ENCODE results near the gene TRPM5.

Gene TRPM5

GRCh38 chr11:2437516-2437915 lies 6.8 kb downstream of the TRPM5 start:
- no peak for DNase-seq (ENCODE audit: low read depth in 2 of 2)

DNA sequence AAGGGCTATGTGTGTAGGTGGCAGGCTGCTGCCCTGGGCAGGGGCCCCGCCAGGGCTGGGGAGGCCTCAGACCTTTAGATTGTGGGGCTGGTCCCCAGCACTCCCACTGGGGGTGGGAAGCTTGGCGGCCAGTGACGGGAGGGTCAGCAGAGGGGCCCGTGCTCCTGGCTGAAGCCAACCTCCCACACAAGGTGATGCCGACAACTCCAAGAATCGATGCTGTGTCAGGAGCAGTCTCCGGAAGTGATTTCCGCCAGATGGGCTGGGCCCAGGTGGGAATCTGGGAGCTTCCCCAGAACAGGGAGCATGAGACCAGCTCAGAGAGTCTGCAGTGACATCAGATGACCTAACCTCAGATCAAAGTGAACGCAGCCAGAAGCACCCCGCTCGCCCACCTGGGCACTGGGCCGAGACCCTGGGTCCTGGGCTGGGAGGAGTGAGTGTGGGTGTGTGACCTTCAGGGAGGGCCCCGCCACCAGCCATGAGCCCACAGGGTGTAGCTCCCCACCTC lies 7.7 kb downstream of the TRPM5 start:
- DNase-seq (ENCODE audit: low read depth in 2 of 2) = no peak

DNA sequence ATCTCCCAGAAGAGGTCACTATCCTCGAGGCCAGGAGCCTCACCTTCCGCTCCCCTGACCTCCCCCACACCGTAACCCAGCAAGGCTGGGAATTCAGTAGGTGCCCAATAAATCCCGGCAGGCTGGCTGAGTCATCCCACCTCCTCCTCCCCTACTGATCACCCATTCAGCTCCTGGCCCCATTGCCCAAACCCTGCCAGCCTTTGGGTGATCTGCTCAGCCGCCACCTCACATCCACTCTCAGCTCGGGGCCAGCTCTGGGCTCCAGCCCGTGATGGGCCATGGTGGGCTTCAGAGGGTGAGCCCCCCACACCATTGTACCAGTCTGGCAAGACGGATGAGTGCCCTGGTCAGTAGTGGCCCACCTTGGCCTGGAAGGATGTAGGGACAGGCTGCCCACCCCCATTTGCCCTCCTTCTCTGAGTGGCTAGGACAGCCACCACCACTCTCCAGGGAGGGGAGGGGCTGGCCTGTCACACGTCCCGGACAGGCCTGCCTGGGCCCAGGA lies 8.2 kb downstream of the TRPM5 start:
- no peak for DNase-seq (ENCODE audit: low read depth in 2 of 2)

DNA sequence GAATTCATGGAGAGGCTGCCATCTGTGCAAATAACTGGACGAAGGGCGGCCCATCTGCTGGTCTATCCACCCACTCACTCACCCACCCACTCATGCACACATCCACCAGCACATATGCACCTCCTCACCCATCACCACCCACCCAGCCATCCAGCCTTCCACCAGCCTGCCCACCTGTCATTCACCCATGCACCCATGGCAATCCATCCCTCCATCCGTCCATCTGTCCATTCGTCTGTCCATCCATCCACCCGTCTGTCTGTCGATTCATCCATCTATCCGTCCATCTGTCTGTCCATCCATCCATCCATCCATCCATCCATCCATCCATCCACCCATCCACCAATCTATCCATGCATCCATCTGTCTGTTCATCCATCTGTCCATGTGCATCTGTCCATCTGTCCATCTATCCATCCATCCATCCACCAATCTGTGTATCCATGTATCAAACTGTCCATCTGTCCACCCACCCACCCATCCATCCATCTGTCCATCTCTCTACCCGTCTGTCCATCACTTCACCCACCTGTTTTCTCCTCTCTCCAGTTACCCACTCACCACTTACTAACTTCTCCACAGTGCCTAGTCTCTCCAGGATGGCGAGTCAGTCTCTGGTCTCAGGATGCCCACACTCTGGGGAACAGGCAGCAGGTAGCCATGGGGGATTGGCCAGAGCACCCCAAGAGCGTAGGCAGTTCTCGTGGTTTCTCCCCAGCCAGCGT lies 8.9 kb downstream of the TRPM5 start:
- DNase-seq (ENCODE audit: low read depth in 2 of 2) = no peak

DNA sequence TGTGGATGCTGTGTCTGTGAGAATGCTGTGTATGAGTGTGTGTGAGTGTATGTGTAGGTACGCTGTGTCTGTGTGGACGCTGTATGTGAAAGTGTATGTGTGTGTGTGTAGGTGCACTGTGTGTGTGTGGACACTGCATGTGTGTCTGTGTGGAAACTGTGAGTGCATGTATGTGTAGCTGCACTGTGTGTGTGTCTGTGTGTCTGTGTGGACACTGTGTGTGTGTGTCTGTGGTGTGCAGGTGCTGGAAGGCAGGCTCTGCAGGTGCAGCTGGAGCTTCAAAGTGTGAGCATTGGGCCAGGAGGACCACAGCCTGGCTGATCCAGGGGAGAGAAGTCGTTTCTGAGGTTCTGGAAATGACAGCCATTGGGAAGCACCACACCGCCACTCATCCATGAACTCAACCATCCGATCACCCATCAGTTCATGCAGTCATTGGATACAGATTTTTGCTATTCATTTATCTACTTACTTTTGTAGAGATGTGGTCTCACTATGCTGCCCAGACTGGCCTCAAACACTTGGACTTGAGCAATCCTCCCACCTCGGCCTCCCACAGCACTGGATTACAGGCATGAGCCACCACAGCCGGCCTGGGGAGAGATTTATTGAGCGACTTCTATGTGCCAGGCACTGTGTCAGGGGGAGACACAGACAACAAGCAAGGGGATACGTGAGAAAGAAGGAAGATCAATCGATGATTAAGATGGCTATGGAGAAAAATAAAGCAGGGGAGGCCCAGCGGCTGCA lies 9.6 kb downstream of the TRPM5 start:
- DNase-seq (ENCODE audit: low read depth in 2 of 2) = no peak

DNA sequence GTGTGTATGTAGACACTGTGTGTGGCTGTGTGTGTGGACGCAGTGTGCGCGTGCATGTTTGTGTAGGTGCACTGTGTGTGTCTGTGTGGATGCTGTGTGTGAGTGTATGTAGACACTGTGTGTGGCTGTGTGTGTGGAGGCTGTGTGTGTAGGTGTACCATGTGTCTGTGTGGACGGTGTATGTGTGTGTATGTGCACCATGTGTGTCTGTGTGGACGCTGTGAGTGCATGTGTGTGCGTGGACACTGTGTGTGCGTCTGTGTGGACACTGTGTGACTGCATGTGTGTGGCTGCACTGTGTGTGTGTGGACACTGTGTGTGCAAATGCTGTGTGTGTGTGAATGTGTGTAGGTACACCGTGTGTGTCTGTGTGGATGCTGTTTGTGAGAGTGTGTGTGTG lies 10.3 kb downstream of the TRPM5 start:
- no peak for DNase-seq (ENCODE audit: low read depth in 2 of 2)

DNA sequence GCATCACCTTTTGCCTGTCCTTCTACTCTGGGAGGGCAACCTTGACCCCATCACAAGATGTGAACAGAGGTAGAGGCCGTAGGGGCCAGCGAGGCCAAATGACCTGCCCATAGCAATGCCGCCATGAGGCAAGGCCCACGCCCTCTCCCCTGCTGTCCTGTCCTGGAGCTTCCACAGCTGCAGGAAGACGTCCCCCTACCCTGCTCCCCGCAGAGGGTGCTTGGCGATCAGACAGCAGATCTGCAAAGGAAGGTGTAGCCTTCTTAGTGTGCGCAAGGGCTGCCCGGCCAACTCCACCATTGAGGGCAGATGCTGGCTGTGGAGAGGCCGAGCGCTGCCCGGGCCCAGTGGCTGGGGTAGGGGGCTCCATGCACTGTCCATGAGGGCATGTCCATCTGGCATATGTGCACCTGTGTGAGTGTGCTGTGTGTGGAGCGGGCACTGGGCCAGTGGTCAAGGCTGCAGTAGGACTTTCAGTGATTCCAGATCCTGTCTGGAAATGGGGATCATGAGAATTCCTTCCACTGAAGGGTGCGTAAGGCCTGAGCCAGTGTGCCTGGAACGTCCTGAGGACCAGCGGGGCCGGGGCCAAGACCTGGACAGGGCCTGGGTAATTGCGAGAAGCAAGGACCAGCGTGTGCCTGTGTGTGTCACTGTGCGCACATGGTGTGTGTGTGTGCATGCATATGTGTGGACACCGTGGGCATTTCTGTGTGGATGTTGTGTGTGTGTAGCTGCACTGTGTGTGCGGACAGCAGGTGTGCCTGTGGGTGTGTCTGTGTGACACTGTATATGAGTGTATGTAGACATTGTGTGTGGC lies 11.0 kb downstream of the TRPM5 start:
- DNase-seq (ENCODE audit: low read depth in 2 of 2) = no peak

GRCh38 chr11:2432628-2433071 lies 11.7 kb downstream of the TRPM5 start:
- DNase-seq (ENCODE audit: low read depth in 2 of 2) = no peak

- no peak for DNase-seq (ENCODE audit: low read depth in 2 of 2)
Observed at GRCh38 chr11:2432171-2432621, 12.1 kb downstream of the TRPM5 start.

DNA sequence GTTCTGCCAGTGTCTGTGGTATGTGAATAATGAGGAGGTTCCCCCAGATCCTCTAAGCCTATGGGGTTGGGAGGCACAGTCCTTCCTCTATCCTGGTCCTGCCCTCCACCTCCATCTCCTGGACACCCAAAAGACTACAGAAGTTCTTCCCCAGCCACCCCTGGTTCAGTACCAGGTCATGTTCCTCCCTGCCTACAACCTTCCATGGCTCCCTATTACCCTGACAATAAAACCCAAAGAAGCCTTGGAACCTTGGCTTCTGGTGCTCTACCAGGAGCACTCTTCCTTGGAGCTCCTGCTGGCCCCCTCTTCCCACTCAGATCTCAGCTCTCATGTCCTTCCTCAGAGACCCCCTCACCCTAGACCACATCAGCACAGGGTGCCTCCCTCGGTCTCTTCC lies 12.9 kb downstream of the TRPM5 start:
- no peak for DNase-seq (ENCODE audit: low read depth in 2 of 2)

DNA sequence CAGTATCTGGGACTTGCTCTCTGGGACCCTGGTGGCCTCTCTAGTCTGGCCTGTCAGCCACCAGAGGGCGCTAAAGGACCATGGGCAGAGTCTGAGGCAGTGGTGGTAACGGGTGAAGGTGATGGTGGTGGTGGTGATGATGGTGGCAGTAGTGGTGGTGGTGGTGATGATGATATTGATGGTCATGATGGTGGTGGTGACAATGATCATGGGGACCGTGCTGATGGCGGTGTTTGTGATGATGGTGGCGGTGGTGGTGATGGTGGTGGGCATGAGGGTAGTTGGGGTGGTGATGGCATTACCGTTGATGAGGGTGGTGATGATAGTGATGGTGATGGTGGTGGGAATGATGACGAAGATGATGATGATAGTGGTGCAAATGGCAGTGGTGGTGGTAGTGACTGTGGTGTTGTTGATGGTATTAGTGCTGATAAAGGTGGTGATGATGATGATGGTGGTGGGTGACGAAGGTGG lies 16.0 kb downstream of the TRPM5 start:
- no peak for DNase-seq (ENCODE audit: low read depth in 2 of 2)

DNA sequence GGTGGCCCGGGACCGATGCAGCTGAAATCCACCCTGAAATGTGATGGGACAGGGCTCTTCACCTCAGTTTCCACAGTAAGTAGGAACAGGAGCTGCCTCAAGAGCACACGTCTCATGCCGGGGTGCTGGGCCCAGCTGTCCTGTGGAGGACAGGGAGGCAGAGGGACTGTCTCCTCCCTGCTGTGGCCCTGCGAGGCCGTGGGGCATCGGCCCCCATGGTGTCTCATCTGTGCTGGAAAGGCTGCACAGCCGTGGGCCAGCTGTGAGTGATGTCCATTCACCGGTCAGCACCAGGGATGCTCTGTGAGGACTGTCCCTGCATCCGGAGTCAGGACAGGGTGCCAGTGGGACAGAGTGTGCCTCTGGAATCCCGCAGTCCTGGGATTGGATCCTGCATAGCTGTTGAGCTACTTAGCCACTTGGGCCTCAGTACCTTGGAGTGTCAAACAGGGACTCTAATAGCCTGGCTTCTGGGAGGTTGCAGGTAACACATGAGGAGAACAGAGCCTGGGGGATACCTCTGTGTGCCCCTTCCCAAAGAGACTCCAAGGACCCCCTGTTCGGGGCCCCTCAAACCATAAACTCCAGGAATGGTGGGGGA lies 16.5 kb downstream of the TRPM5 start:
- DNase-seq (ENCODE audit: low read depth in 2 of 2) = no peak

- DNase-seq (ENCODE audit: low read depth in 2 of 2) = no peak
Observed at GRCh38 chr11:2426826-2427521, 17.3 kb downstream of the TRPM5 start.

DNA sequence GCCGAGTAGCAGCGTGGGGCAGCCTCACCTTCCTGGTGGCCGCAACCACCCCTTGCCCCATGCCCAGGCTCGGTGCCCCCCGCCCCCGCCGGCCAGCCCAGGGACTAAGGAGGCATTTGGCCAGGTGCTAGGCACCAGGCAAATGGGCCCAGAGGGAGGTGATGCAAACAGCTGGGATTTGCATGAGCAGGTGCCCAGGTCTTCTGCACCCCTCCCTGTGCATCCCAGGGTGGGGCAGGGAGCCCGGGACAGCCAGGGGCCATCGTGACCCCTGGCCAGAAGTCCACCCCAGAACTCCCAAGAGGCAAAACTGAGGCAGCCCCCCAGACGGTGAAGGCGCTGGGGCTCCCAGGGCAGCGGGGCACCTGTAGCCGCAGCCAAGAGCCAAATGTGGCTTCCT lies 18.1 kb downstream of the TRPM5 start:
- no peak for DNase-seq (ENCODE audit: low read depth in 2 of 2)

DNA sequence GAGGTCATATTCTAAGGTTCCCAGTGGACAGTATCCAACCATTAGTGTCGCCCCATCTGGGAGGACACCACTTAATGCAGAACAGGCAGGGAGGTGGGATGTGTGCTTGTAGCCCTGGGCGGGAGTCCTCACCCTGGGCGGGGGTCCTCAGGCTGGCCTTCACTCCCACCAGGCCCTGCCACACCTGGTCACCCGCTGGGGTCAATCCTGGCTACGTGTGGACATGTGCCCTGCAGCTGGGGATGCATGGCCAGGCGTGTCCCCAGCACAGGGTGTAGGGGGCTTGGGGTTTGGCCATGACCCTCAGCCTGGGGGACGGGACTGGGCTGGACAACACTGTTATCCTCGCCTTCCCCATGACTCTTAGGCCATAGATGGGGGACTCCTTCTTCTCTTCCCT lies 18.8 kb downstream of the TRPM5 start:
- no peak for DNase-seq (ENCODE audit: low read depth in 2 of 2)

- DNase-seq (ENCODE audit: low read depth in 2 of 2) = no peak
Observed at GRCh38 chr11:2424811-2425495, 19.4 kb downstream of the TRPM5 start.

DNA sequence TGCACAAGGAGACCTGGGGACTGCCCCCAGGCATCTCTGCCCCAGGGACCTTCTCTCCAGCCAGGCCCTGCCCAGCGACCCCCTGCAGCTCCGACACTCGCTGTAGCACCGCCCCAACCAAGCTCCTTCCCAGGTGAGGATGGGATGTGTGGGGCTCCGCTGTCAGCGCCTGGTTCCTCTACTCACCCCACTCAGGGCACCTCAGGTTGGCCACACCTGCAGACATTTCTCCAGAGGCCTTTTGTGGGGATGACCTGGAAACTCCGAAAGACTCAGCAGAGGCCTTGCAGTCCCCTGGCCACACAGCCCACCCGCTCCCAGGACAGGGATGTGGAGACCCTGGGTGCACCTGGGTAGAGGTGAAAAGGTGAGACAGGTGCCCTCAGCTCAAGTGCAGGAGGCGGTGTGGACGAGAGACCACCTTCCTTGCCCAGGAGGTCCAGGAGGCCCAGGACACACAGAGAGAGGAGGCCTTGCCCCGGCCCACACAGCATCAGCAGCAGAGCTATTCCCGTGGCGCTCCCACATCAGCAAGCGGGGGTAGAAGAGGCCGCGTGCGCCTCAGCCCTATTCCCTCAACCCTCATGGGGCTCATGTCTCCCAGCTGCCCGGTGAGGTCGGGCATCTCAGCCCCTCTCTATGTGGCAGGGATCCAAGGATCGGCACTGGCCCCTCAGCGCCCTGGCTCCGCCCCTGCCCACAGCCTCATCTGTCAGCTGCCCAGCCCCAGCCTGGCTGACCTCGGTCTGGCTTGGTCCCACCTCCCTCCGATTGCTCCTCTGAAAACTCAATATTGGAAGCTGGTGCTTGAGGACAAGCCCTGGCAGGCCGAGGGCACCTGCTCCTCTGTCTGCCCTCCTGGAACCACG lies 20.9 kb downstream of the TRPM5 start:
- no peak for DNase-seq (ENCODE audit: low read depth in 2 of 2)

GRCh38 chr11:2422461-2423156 lies 21.7 kb downstream of the TRPM5 start:
- DNase-seq (ENCODE audit: low read depth in 2 of 2) = no peak

GRCh38 chr11:2421996-2422395 lies 22.3 kb downstream of the TRPM5 start:
- no peak for DNase-seq (ENCODE audit: low read depth in 2 of 2)

All from fibroblast of skin of left biceps (primary cell).